Caco-2 (cell line): ENCODE measurements around the gene EXOSC1. TPM values are rescaled to one million over a fixed set of nuclear protein-coding genes. Genes with fewer than 3 reads are reported as not detected.

Experiments
- BruUV-seq: library from RNA; stranded (reverse); fragments of 400-500 nt; replicated peaks from 2 replicates; lab custom pipeline; 2021; lab: Mats Ljungman, UMichigan
- CTCF ChIA-PET: fragments of 300-600 bp; sonication (Branson Sonifier 250); formaldehyde crosslinking; loops from one replicate; lab custom pipeline; 2022; ENCODE audit warnings: antibody characterized with exemption; lab: Charles Lee
- POLR2A ChIA-PET: fragments of 300-600 bp; sonication (Branson Sonifier 250); formaldehyde crosslinking; loops from one replicate; lab custom pipeline; 2022; ENCODE audit warnings: antibody characterized with exemption; lab: Charles Lee
- DNase-seq, 2 experiments: peaks; one replicate each; pipeline versions ENCODE4 v3.0.0 to v3.0.0-alpha.2; 2020 to 2022
- H3K27me3 ChIP-seq: replicated peaks from 2 replicates; pipeline ENCODE4 v1.6.0; 2011; ENCODE audit warnings: low read length; ENCODE audit not compliant: control insufficient read depth, insufficient read depth
- H3K36me3 ChIP-seq: 2 replicates; pipeline ENCODE4 v1.5.1; 2011; ENCODE audit warnings: low read length; ENCODE audit not compliant: control insufficient read depth, insufficient read depth
- H3K4me1 ChIP-seq: fragments of 250-450 bp; sonication (Bioruptor Pico); 2 replicates; pipeline ENCODE4 v1.5.1; 2020; ENCODE audit warnings: mild to moderate bottlenecking
- H3K4me3 ChIP-seq: 2 replicates; pipeline ENCODE4 v1.5.1; 2011; ENCODE audit warnings: low read depth, mild to moderate bottlenecking, control low read depth, low read length
- H3K9me3 ChIP-seq: fragments of 250-450 bp; sonication (Bioruptor Pico); 2 replicates; pipeline ENCODE4 v1.5.1; 2020; ENCODE audit warnings: mild to moderate bottlenecking, moderate library complexity
- H3K27ac Mint-ChIP-seq: one replicate; pipeline ENCODE4 v1.8.0; 2022; ENCODE audit warnings: mixed read lengths; ENCODE audit not compliant: unreplicated experiment
- H3K27me3 Mint-ChIP-seq: one replicate; pipeline ENCODE4 v1.8.0; 2022; ENCODE audit warnings: mixed read lengths; ENCODE audit not compliant: insufficient read depth, unreplicated experiment
- H3K36me3 Mint-ChIP-seq: one replicate; pipeline ENCODE4 v1.8.0; 2022; ENCODE audit warnings: mild to moderate bottlenecking, mixed read lengths; ENCODE audit not compliant: insufficient read depth, unreplicated experiment
- H3K4me1 Mint-ChIP-seq: one replicate; pipeline ENCODE4 v1.8.0; 2022; ENCODE audit warnings: low read depth, mixed read lengths; ENCODE audit not compliant: unreplicated experiment
- H3K4me3 Mint-ChIP-seq: one replicate; pipeline ENCODE4 v1.8.0; 2022; ENCODE audit warnings: mild to moderate bottlenecking, moderate library complexity, mixed read lengths; ENCODE audit not compliant: unreplicated experiment
- H3K9me3 Mint-ChIP-seq: one replicate; pipeline ENCODE4 v1.8.0; 2022; ENCODE audit warnings: mixed read lengths; ENCODE audit not compliant: unreplicated experiment
- intact Hi-C: fragments of 100-400 bp; cut with micrococcal nuclease; formaldehyde crosslinking; loops from one replicate; pipeline ENCODE4 v1.10.0; 2022; ENCODE audit not compliant: unreplicated experiment
- total RNA-seq: library from RNA; stranded (reverse); gene quantifications from 2 replicates; pipeline ENCODE4 v1.2.3, GENCODE V29; 2022
- TF ChIP-seq, protein P1 (sequence below), 2 experiments: fragments of 200-600 bp in 1 of 2; IDR thresholded peaks; 1 replicate in 1 of 2; 2 replicates in 1 of 2; pipeline versions ENCODE4 v1.5.1 to v1.8.0; 2011 to 2022; ENCODE audit warnings: antibody characterized with exemption in 1 of 2, control low read depth in 1 of 2, inconsistent platforms in 1 of 2, low read depth in 1 of 2, low read length in 1 of 2, mild to moderate bottlenecking in 1 of 2, moderate library complexity in 1 of 2; ENCODE audit not compliant: insufficient read depth in 1 of 2, severe bottlenecking in 1 of 2, unreplicated experiment in 1 of 2

The EXOSC1 gene
- total RNA-seq, 1 experiment from 2014 or later, result 84.7 TPM

DNA sequence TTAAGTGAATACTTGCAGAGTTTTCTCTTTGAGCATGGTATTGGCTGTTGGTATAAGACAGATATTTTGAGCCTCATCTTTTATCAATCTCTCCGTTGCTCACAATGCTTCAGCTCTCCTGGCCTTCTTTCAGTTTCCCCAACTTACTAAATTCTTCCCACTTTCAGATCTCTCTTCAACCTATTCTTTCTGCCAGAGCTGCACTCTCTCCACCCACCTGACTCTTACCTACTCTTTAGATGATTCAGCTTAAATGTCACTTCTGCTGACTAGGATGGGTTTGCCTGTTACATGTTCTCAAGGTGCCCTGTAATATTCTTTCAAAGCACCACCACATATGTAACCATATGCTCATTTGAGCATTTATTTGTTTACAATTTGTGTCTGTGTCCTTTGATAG, 1.6 kb downstream of the EXOSC1 start:
- no peak overlapping the region for H3K4me3 Mint-ChIP-seq
- ChIA-PET CTCF (no interaction called here), POLR2A (no interaction called here)
- Histone ChIP-seq H3K4me1 (peaks cover 6% of the 10 kb centered on the region), H3K9me3 (no peaks in the 10 kb centered on the region), H3K4me3 (no peak overlapping the region), H3K36me3 (no peaks in the 10 kb centered on the region; the same call in 1 of the 2 replicates), H3K27me3 (no peaks in the 10 kb centered on the region)
- intact Hi-C loops, result no loop called here
- no peaks in the 10 kb centered on the region for H3K4me1 Mint-ChIP-seq
- H3K27ac Mint-ChIP-seq, result no peak overlapping the region
- BruUV-seq, result TSS peak; percentile 46
- DNase-seq, result no peak
- no peaks in the 10 kb centered on the region for H3K27me3 Mint-ChIP-seq
- peaks cover 51% of the 10 kb centered on the region for H3K36me3 Mint-ChIP-seq
- TF ChIP-seq, protein P1, sequence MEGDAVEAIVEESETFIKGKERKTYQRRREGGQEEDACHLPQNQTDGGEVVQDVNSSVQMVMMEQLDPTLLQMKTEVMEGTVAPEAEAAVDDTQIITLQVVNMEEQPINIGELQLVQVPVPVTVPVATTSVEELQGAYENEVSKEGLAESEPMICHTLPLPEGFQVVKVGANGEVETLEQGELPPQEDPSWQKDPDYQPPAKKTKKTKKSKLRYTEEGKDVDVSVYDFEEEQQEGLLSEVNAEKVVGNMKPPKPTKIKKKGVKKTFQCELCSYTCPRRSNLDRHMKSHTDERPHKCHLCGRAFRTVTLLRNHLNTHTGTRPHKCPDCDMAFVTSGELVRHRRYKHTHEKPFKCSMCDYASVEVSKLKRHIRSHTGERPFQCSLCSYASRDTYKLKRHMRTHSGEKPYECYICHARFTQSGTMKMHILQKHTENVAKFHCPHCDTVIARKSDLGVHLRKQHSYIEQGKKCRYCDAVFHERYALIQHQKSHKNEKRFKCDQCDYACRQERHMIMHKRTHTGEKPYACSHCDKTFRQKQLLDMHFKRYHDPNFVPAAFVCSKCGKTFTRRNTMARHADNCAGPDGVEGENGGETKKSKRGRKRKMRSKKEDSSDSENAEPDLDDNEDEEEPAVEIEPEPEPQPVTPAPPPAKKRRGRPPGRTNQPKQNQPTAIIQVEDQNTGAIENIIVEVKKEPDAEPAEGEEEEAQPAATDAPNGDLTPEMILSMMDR (IDR thresholded peaks at IDR 0.05; ENCODE audit: insufficient read depth in 1 of 2, low read depth in 1 of 2, low read length in 1 of 2, severe bottlenecking in 1 of 2, unreplicated experiment in 1 of 2), result no peak
- no peaks in the 10 kb centered on the region for H3K9me3 Mint-ChIP-seq

DNA sequence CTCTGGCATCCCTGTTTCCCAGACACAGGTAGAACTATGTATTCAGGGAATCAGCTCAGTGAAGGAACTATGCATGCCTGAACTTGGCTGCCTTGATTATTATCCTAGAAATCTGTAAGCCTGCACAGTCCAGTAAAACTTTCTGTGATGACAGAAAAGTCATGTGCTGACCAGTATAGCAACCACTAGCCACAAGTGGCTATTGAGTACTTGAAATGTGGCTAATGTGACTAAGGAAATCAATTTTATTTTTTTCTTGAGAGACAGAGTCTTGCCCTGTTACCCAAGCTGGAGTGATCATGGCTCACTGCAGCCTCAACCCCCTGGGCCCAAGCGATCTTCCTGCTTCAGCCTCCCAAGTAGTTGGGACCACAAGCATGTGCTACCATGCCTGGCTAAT, 3.5 kb downstream of the EXOSC1 start:
- no peak overlapping the region for H3K4me3 Mint-ChIP-seq
- Histone ChIP-seq H3K36me3 (peaks cover under 1% of the 10 kb centered on the region), H3K27me3 (no peaks in the 10 kb centered on the region), H3K4me3 (no peak overlapping the region), H3K9me3 (no peaks in the 10 kb centered on the region), H3K4me1 (no peaks in the 10 kb centered on the region; the same call in 1 of the 2 replicates)
- TF ChIP-seq, protein P1 (IDR thresholded peaks at IDR 0.05; ENCODE audit: insufficient read depth in 1 of 2, low read depth in 1 of 2, low read length in 1 of 2, severe bottlenecking in 1 of 2, unreplicated experiment in 1 of 2), result no peak
- no peaks in the 10 kb centered on the region for H3K4me1 Mint-ChIP-seq
- H3K9me3 Mint-ChIP-seq, result no peaks in the 10 kb centered on the region
- CTCF ChIA-PET, result no interaction called here
- peaks cover 71% of the 10 kb centered on the region for H3K36me3 Mint-ChIP-seq
- intact Hi-C loops, result no loop called here
- no peak for DNase-seq
- POLR2A ChIA-PET, result no interaction called here
- no peaks in the 10 kb centered on the region for H3K27me3 Mint-ChIP-seq
- no TSS peak for BruUV-seq
- H3K27ac Mint-ChIP-seq, result no peak overlapping the region

DNA sequence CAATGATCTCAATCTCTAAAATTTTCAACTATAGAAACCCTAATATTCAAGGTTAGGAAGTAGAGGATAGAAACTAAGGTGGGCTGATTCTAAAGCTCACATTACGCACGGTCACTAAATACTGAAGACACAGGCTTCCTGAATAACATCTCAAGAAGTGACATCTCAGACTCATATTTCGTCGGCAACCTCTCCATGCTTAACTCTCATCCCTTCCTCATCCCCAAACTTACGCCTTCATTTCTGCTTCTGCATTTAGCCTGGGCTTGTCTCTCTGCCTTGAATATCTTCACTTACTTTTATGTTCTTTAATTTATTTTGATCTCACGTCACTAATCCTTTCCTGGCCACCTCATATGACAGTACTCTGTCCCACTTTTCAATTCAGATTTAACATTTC, 10.6 kb downstream of the EXOSC1 start:
- ChIA-PET CTCF (no interaction called here), POLR2A (interaction anchor here (0.9 kb wide), 1 partner anchor 17 kb away, joined by 3 read pairs; no protein-coding TSS in a partner anchor)
- Histone ChIP-seq H3K9me3 (no peaks in the 10 kb centered on the region), H3K4me3 (no peak overlapping the region), H3K4me1 (no peaks in the 10 kb centered on the region), H3K27me3 (no peaks in the 10 kb centered on the region), H3K36me3 (peaks cover 2% of the 10 kb centered on the region)
- intact Hi-C loops, result no loop called here
- Mint-ChIP-seq H3K27me3 (no peaks in the 10 kb centered on the region), H3K4me3 (no peak overlapping the region), H3K36me3 (peaks cover 91% of the 10 kb centered on the region), H3K4me1 (no peaks in the 10 kb centered on the region), H3K27ac (no peak overlapping the region), H3K9me3 (no peaks in the 10 kb centered on the region)
- DNase-seq, result no peak
- BruUV-seq, result no TSS peak
- TF ChIP-seq, protein P1 (IDR thresholded peaks at IDR 0.05; ENCODE audit: insufficient read depth in 1 of 2, low read depth in 1 of 2, low read length in 1 of 2, severe bottlenecking in 1 of 2, unreplicated experiment in 1 of 2), result no peak
